ENCODE results near the gene NDE1.
"Not testable (repeated sequence)": the region's sequence is repeated elsewhere in the genome, so short reads cannot be mapped to it uniquely, and the experiment has no call there.

DNA sequence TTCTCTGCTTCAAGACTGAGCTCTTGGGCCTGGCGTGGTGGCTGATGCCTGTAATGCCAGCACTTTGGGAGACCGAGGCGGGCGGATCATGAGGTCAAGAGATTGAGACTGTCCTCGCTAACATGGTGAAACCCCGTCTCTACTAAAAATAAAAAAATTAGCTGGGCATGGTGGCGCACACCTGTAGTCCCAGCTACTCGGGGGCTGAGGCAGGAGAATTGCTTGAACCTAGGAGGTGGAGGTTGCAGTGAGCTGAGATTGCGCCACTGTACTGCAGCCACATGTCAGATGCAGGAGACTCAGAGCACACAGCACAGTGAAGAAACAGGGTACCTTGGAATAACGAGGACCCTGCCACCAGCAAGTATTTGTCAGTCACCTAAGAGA lies 22.1 kb downstream of the NDE1 start:
- not testable (repeated sequence) for TF ChIP-seq POLR2AphosphoS5 (IDR thresholded peaks at IDR 0.05; ENCODE audit: insufficient read depth in 1 of 2, low read depth in 1 of 2)
- TF ChIP-seq, protein P1, sequence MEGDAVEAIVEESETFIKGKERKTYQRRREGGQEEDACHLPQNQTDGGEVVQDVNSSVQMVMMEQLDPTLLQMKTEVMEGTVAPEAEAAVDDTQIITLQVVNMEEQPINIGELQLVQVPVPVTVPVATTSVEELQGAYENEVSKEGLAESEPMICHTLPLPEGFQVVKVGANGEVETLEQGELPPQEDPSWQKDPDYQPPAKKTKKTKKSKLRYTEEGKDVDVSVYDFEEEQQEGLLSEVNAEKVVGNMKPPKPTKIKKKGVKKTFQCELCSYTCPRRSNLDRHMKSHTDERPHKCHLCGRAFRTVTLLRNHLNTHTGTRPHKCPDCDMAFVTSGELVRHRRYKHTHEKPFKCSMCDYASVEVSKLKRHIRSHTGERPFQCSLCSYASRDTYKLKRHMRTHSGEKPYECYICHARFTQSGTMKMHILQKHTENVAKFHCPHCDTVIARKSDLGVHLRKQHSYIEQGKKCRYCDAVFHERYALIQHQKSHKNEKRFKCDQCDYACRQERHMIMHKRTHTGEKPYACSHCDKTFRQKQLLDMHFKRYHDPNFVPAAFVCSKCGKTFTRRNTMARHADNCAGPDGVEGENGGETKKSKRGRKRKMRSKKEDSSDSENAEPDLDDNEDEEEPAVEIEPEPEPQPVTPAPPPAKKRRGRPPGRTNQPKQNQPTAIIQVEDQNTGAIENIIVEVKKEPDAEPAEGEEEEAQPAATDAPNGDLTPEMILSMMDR (IDR thresholded peaks at IDR 0.05): not testable (repeated sequence)
